Activated naive CD8-positive, alpha-beta T cell treated with anti-CD3 and anti-CD28 coated beads for 36 hours (primary cell): Measurements from ENCODE around the gene MRPL39. TPM values are rescaled to one million over a fixed set of nuclear protein-coding genes. Genes with fewer than 3 reads are reported as not detected.

Experiments used
- DNase-seq: peaks from one replicate; pipeline ENCODE4 v3.0.0; 2021
- H3K27ac Mint-ChIP-seq: one replicate; pipeline ENCODE4 v1.8.0; 2022; ENCODE audit warnings: mild to moderate bottlenecking, moderate library complexity, mixed read lengths
- H3K27me3 Mint-ChIP-seq: one replicate; pipeline ENCODE4 v1.8.0; 2022; ENCODE audit warnings: mild to moderate bottlenecking, mixed read lengths
- H3K36me3 Mint-ChIP-seq: one replicate; pipeline ENCODE4 v1.8.0; 2021; ENCODE audit warnings: mild to moderate bottlenecking, mixed read lengths
- H3K4me1 Mint-ChIP-seq: one replicate; pipeline ENCODE4 v1.8.0; 2021; ENCODE audit warnings: mixed read lengths
- H3K4me3 Mint-ChIP-seq: one replicate; pipeline ENCODE4 v1.8.0; 2022; ENCODE audit warnings: mild to moderate bottlenecking, moderate library complexity, mixed read lengths
- H3K9me3 Mint-ChIP-seq: one replicate; pipeline ENCODE4 v1.8.0; 2022; ENCODE audit warnings: mixed read lengths
- total RNA-seq, 2 experiments: library from RNA; stranded (reverse); gene quantifications; one replicate each; pipeline ENCODE4 v1.2.3, GENCODE V29; 2021

Gene MRPL39
- total RNA-seq, 2 experiments from 2014 or later = 86.1 to 86.2 TPM

GRCh38 chr21:25551569-25551968 lies 55.7 kb downstream of the MRPL39 start:
- peaks cover 2% of the 10 kb centered on the region for H3K36me3 Mint-ChIP-seq
- no peak for DNase-seq
- H3K4me3 Mint-ChIP-seq = no peak overlapping the region
- H3K9me3 Mint-ChIP-seq = peaks cover 7% of the 10 kb centered on the region
- H3K27me3 Mint-ChIP-seq = no peaks in the 10 kb centered on the region
- no peak overlapping the region for H3K27ac Mint-ChIP-seq
- peaks cover 11% of the 10 kb centered on the region for H3K4me1 Mint-ChIP-seq

- Mint-ChIP-seq H3K27me3 (no peaks in the 10 kb centered on the region), H3K9me3 (peaks cover 10% of the 10 kb centered on the region), H3K4me1 (peaks cover 5% of the 10 kb centered on the region), H3K4me3 (no peak overlapping the region), H3K36me3 (no peaks in the 10 kb centered on the region), H3K27ac (no peak overlapping the region)
- no peak for DNase-seq
These were observed 56.7 kb downstream of the MRPL39 start for GRCh38 chr21:25550352-25551120.

GRCh38 chr21:25541042-25541441 lies 66.2 kb downstream of the MRPL39 start:
- DNase-seq = no peak
- peaks cover 26% of the 10 kb centered on the region for H3K9me3 Mint-ChIP-seq
- H3K36me3 Mint-ChIP-seq = peaks cover 13% of the 10 kb centered on the region
- H3K4me1 Mint-ChIP-seq = no peaks in the 10 kb centered on the region
- no peak overlapping the region for H3K4me3 Mint-ChIP-seq
- H3K27ac Mint-ChIP-seq = no peak overlapping the region
- no peaks in the 10 kb centered on the region for H3K27me3 Mint-ChIP-seq

DNA sequence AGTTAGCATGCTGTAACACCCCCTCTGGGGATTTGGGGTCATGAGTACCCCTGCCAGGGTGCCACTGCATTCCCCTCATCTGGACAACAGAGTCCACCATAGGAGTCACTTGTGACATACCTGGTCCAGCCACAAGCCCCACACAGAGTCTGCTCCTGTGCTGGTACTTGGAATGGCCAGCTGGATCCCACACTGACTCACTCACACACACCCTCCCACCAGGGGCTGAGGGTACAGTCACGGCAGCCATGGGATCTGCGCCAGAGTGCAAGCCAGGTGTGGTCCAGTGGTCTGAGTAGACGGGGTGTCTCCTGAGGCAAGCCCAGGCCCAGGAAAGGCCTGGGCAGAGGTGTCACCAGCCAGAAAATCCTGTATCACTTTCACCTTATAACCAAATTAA lies 67.7 kb downstream of the MRPL39 start:
- peaks cover 13% of the 10 kb centered on the region for H3K36me3 Mint-ChIP-seq
- peaks cover 30% of the 10 kb centered on the region for H3K9me3 Mint-ChIP-seq
- no peaks in the 10 kb centered on the region for H3K4me1 Mint-ChIP-seq
- no peak for DNase-seq
- no peak overlapping the region for H3K27ac Mint-ChIP-seq
- no peak overlapping the region for H3K4me3 Mint-ChIP-seq
- H3K27me3 Mint-ChIP-seq = no peaks in the 10 kb centered on the region

DNA sequence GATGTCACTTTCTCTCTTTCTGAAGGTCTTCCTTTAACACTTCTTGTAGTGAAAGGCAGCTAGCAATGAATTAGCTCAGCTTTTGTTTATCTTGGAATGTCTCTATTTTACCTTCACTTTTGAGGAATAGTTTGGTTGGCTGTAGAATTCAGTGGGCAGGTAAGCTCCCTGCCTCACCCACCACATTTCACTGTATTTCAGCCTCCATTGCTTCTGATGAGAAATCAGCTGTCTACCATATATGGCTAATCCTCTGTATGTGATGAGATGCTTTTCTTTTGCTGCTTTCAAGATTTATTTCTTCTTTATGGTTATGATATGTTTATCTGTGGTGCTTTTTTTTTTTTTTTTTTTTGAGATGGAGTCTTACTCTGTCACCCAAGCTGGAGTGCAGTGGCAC lies 70.1 kb downstream of the MRPL39 start:
- H3K36me3 Mint-ChIP-seq = peaks cover 13% of the 10 kb centered on the region
- no peak for DNase-seq
- peaks cover 30% of the 10 kb centered on the region for H3K9me3 Mint-ChIP-seq

GRCh38 chr21:25536752-25537151 lies 70.5 kb downstream of the MRPL39 start:
- DNase-seq = no peak
- peaks cover 13% of the 10 kb centered on the region for H3K36me3 Mint-ChIP-seq
- H3K9me3 Mint-ChIP-seq = peaks cover 31% of the 10 kb centered on the region
- no peaks in the 10 kb centered on the region for H3K4me1 Mint-ChIP-seq
- H3K27me3 Mint-ChIP-seq = no peaks in the 10 kb centered on the region
- H3K4me3 Mint-ChIP-seq = no peak overlapping the region
- H3K27ac Mint-ChIP-seq = no peak overlapping the region

More for the DNA sequence above, 70.1 kb downstream of the MRPL39 start:
- H3K27ac Mint-ChIP-seq = no peak overlapping the region
- no peaks in the 10 kb centered on the region for H3K27me3 Mint-ChIP-seq
- H3K4me1 Mint-ChIP-seq = no peaks in the 10 kb centered on the region
- H3K4me3 Mint-ChIP-seq = no peak overlapping the region

DNA sequence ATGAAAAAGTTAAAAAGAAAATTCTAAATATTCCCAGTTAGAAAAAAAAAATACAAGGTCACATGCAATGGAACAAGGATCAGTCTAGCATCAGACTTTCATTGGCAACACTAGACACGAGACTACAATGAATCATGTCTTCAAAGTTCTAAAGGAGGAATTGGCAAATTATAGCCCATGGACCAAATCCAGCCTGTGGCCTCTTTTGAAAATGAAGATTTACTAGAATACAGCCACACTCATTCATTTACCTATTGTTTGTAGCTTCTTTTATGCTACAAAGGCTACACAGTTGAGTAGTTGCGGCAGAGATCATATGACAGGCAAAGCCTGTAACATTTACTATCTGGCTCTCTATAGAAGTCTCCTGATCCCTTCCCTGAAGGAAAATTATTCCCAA lies 71.4 kb downstream of the MRPL39 start:
- Mint-ChIP-seq H3K27ac (no peak overlapping the region), H3K4me1 (no peaks in the 10 kb centered on the region), H3K4me3 (no peak overlapping the region), H3K27me3 (no peaks in the 10 kb centered on the region), H3K9me3 (peaks cover 38% of the 10 kb centered on the region), H3K36me3 (peaks cover 13% of the 10 kb centered on the region)
- DNase-seq = no peak

Other genes with a start within 250 kb of the MRPL39 start
- gene JAM2, start 31.8 kb upstream of the MRPL39 start, total RNA-seq = 1 to 10 TPM; 2.5 to 3.4 TPM
- 100 to 1,000 TPM; 187 TPM for gene ATP5PF, start 127.4 kb upstream of the MRPL39 start, total RNA-seq
- 10 to 100 TPM; 25.7 to 26.4 TPM for gene GABPA, start 127.5 kb upstream of the MRPL39 start, total RNA-seq